GM12864 (cell line): Measurements from ENCODE around the gene APP.

Source experiments
- DNase-seq: peaks from one replicate; pipeline ENCODE4 v3.0.0-alpha.2; 2011; ENCODE audit warnings: low read depth
- H3K4me3 ChIP-seq: 2 replicates; pipeline ENCODE4 v1.5.1; 2011; ENCODE audit warnings: mild to moderate bottlenecking, low read depth, low read length, control low read depth
- CTCF ChIP-seq: IDR thresholded peaks from 2 replicates; pipeline ENCODE4 v1.5.1; 2011; ENCODE audit warnings: low read depth, mild to moderate bottlenecking, moderate library complexity, low read length, control low read depth, inconsistent platforms; ENCODE audit errors: missing control alignments

The APP gene

GRCh38 chr21:26061437-26061836 lies 109.1 kb downstream of the APP start:
- no peak for DNase-seq
- no peak overlapping the region for H3K4me3 ChIP-seq
- TF ChIP-seq CTCF, result no peak

- no peak overlapping the region for H3K4me3 ChIP-seq
These were observed 110.0 kb downstream of the APP start for GRCh38 chr21:26060335-26061115.

GRCh38 chr21:26057477-26058170 lies 112.9 kb downstream of the APP start:
- DNase-seq, result no peak
- TF ChIP-seq CTCF, result no peak
- H3K4me3 ChIP-seq, result no peak overlapping the region

More at GRCh38 chr21:26060335-26061115, 110.0 kb downstream of the APP start:
- TF ChIP-seq CTCF, result no peak
- DNase-seq, result no peak

GRCh38 chr21:26055841-26056264 lies 114.7 kb downstream of the APP start:
- no peak for DNase-seq
- H3K4me3 ChIP-seq, result no peak overlapping the region
- no peak for TF ChIP-seq CTCF

GRCh38 chr21:26055010-26055409 lies 115.6 kb downstream of the APP start:
- no peak for TF ChIP-seq CTCF
- DNase-seq, result no peak
- H3K4me3 ChIP-seq, result no peak overlapping the region

- no peak for DNase-seq
- no peak overlapping the region for H3K4me3 ChIP-seq
- no peak for TF ChIP-seq CTCF
These were observed 118.5 kb downstream of the APP start for GRCh38 chr21:26052057-26052456.

GRCh38 chr21:26050857-26051256 lies 119.7 kb downstream of the APP start:
- no peak for TF ChIP-seq CTCF
- no peak overlapping the region for H3K4me3 ChIP-seq
- no peak for DNase-seq
